Left lung (tissue), 10 donors: ENCODE results near the gene RGS2. TPM values are rescaled to one million over a fixed set of nuclear protein-coding genes. Genes with fewer than 3 reads are reported as not detected.

Source experiments
- ATAC-seq: fragments of 200-7000 bp; cut with Tn5 transposase; one replicate; pipeline ENCODE4 v1.9.1; 2020; ENCODE audit warnings: moderate library complexity
- DNase-seq, 4 donors: peaks; one replicate each; pipeline ENCODE4 v3.0.0-alpha.2; 2013 to 2020
- H3K27ac ChIP-seq, 2 donors: fragments of 200-600 bp; sonication (generic) in 1 of 2; one replicate each; pipeline versions ENCODE4 v1.5.0 to v1.8.0; 2020 to 2021
- H3K27me3 ChIP-seq, 2 donors: fragments of 200-600 bp; sonication (generic) in 1 of 2; one replicate each; pipeline versions ENCODE4 v1.5.0 to v1.8.0; 2020 to 2021
- H3K36me3 ChIP-seq, 2 donors: fragments of 200-600 bp; sonication (generic) in 1 of 2; one replicate each; pipeline versions ENCODE4 v1.5.0 to v1.8.0; 2020 to 2021
- H3K4me1 ChIP-seq, 2 donors: fragments of 200-600 bp; one replicate each; pipeline ENCODE4 v1.8.0; 2021
- H3K4me3 ChIP-seq, 2 donors: fragments of 200-600 bp; sonication (generic) in 1 of 2; one replicate each; pipeline versions ENCODE4 v1.5.0 to v1.8.0; 2020 to 2021; ENCODE audit warnings: mild to moderate bottlenecking in 1 of 2
- H3K9me3 ChIP-seq, 2 donors: fragments of 200-600 bp; sonication (generic) in 1 of 2; one replicate each; pipeline versions ENCODE4 v1.5.0 to v1.8.0; 2020 to 2021
- CTCF ChIP-seq, 2 donors: fragments of 200-600 bp; sonication (generic) in 1 of 2; IDR thresholded peaks; one replicate each; pipeline versions ENCODE4 v1.5.0 to v1.8.0; 2021; ENCODE audit warnings: antibody characterized with exemption in 2 of 2
- intact Hi-C, 2 donors: fragments of 100-400 bp; cut with DNase I; formaldehyde crosslinking; loops; one replicate each; pipeline versions ENCODE4 v1.11.2 to v1.14.2; 2022
- polyA plus RNA-seq, 6 donors: library from polyadenylated mRNA; unstranded; fragments of 120-200 nt; gene quantifications; one replicate each; pipeline ENCODE4 v1.2.1, GENCODE V29; 2013; ENCODE audit not compliant: insufficient read length in 6 of 6
- total RNA-seq, 2 donors: library from RNA; stranded (reverse); fragmentation: NEBNext Ultra II Directional; extraction: Animal tissue kit (Norgen Biotek cat#: 25700); gene quantifications; one replicate each; pipeline ENCODE4 v1.2.1, GENCODE V29; 2021
- donor health status: DM: no; HTN: yes; CAD: no.
- donor health status: DM: no; HTN: no; CAD: no.

The RGS2 gene
- total and polyA plus RNA-seq, 8 donors: 35.3 to 182 (median 126) TPM

- ATAC-seq: no peak
These were observed 10.9 kb upstream of the RGS2 start for GRCh38 chr1:192797891-192798290.

GRCh38 chr1:192801451-192801850 is 7.4 kb upstream of the RGS2 start:
- no peak for ATAC-seq
- H3K4me3 ChIP-seq: no peak overlapping the region

More at GRCh38 chr1:192797891-192798290, 10.9 kb upstream of the RGS2 start:
- no peak for TF ChIP-seq CTCF (IDR thresholded peaks at IDR 0.05)
- H3K36me3 ChIP-seq: no peaks in the 10 kb centered on the region
- no peak overlapping the region for H3K4me3 ChIP-seq
- intact Hi-C loops: no loop called here
- H3K4me1 ChIP-seq: no peaks in the 10 kb centered on the region
- H3K9me3 ChIP-seq: no peaks in the 10 kb centered on the region
- no peaks in the 10 kb centered on the region for H3K27me3 ChIP-seq
- no peak for DNase-seq
- H3K27ac ChIP-seq: no peak overlapping the region

GRCh38 chr1:192802406-192802805 is 6.4 kb upstream of the RGS2 start:
- H3K36me3 ChIP-seq: no peaks in the 10 kb centered on the region
- intact Hi-C loops: loop anchor here in 1 of 2 donors (10.0 kb wide), 2 partner anchors 222 to 328 kb away; no protein-coding TSS in a partner anchor
- H3K9me3 ChIP-seq: no peaks in the 10 kb centered on the region
- no peaks in the 10 kb centered on the region for H3K27me3 ChIP-seq
- peaks cover 4 to 21% of the 10 kb centered on the region in 2 donors for H3K4me1 ChIP-seq
- DNase-seq (no peak), ATAC-seq (no peak)
- no peak overlapping the region for H3K27ac ChIP-seq
- H3K4me3 ChIP-seq: no peak overlapping the region
- no peak for TF ChIP-seq CTCF (IDR thresholded peaks at IDR 0.05)

More at GRCh38 chr1:192801451-192801850, 7.4 kb upstream of the RGS2 start:
- no peak for TF ChIP-seq CTCF (IDR thresholded peaks at IDR 0.05)
- Histone ChIP-seq H3K27me3 (no peaks in the 10 kb centered on the region), H3K4me1 (peaks cover 4 to 11% of the 10 kb centered on the region in 2 donors), H3K9me3 (no peaks in the 10 kb centered on the region), H3K36me3 (no peaks in the 10 kb centered on the region), H3K27ac (no peak overlapping the region)
- no peak for DNase-seq
- intact Hi-C loops: loop anchor here in 1 of 2 donors (10.0 kb wide), 2 partner anchors 223 to 327 kb away; no protein-coding TSS in a partner anchor

GRCh38 chr1:192803501-192803900 is 5.3 kb upstream of the RGS2 start:
- no peaks in the 10 kb centered on the region for H3K36me3 ChIP-seq
- peaks cover 4 to 31% of the 10 kb centered on the region in 2 donors for H3K4me1 ChIP-seq
- no peak overlapping the region for H3K4me3 ChIP-seq
- no peak for ATAC-seq
- DNase-seq: no peak
- no peak for TF ChIP-seq CTCF (IDR thresholded peaks at IDR 0.05)
- no peaks in the 10 kb centered on the region for H3K9me3 ChIP-seq
- H3K27ac ChIP-seq: no peak overlapping the region
- intact Hi-C loops: loop anchor here in 1 of 2 donors (10.0 kb wide), 2 partner anchors 221 to 329 kb away; no protein-coding TSS in a partner anchor
- H3K27me3 ChIP-seq: no peaks in the 10 kb centered on the region

- H3K9me3 ChIP-seq: no peaks in the 10 kb centered on the region
- H3K27me3 ChIP-seq: no peaks in the 10 kb centered on the region
- H3K4me3 ChIP-seq: no peak overlapping the region
- H3K27ac ChIP-seq: peak overlapping the region; percentile 93 to 96
- H3K36me3 ChIP-seq: peaks cover 0 to 6% of the 10 kb centered on the region in 2 donors
- ATAC-seq (no peak), DNase-seq (peak in 1 of 4 donors; percentile 44)
- intact Hi-C loops: loop anchor here in 1 of 2 donors (10.0 kb wide), 2 partner anchors 219 to 331 kb away; no protein-coding TSS in a partner anchor
- TF ChIP-seq CTCF (IDR thresholded peaks at IDR 0.05): peak; percentile 52 to 54
- peaks cover 4 to 47% of the 10 kb centered on the region in 2 donors for H3K4me1 ChIP-seq
These were observed 3.0 kb upstream of the RGS2 start for GRCh38 chr1:192805832-192806323.
